Measurements from ENCODE around the gene DNAI1.

DNA sequence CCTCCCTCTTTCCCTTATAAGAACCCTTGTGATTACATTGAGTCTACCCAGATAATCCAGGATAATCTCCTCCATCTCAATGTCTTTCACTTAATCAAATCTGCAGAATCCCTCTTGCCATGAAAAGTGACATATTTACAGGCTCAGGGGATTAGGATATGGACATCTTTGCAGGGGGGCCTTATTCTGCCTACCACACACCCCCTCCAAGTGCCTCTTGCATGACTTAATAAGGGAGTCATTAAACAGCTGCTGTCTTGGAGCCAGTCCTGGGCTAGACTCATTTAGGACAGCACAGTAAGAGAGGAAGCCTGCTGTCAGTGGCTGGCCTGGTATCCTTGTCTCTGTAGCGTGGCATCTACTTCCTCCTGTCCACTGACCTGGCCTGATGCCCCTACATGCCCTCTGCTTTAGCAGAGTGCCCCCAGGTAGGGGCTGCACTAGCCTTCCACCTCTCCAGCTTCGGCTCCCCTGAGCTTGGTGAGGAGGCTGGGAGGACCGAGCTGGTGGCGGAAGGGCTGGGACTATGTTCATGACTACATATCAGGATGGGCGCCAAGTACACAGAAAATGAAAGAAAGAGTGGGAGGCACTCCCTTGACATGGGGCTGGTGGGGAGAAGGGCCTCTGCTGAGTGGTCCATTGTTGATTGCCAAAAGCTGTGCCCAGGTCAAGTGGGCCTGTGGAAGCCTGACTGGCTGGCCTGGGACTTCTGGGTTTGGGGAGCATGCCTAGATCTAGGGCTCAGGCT lies 46.9 kb downstream of the DNAI1 start:
- TF ChIP-seq, protein P1, sequence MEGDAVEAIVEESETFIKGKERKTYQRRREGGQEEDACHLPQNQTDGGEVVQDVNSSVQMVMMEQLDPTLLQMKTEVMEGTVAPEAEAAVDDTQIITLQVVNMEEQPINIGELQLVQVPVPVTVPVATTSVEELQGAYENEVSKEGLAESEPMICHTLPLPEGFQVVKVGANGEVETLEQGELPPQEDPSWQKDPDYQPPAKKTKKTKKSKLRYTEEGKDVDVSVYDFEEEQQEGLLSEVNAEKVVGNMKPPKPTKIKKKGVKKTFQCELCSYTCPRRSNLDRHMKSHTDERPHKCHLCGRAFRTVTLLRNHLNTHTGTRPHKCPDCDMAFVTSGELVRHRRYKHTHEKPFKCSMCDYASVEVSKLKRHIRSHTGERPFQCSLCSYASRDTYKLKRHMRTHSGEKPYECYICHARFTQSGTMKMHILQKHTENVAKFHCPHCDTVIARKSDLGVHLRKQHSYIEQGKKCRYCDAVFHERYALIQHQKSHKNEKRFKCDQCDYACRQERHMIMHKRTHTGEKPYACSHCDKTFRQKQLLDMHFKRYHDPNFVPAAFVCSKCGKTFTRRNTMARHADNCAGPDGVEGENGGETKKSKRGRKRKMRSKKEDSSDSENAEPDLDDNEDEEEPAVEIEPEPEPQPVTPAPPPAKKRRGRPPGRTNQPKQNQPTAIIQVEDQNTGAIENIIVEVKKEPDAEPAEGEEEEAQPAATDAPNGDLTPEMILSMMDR (IDR thresholded peaks at IDR 0.05; ENCODE audit: poor library complexity): no peak
- TF ChIP-seq EZH2 (IDR thresholded peaks at IDR 0.05; ENCODE audit: borderline replicate concordance): no peak

All from hepatocyte (in vitro differentiated cells).